Neural cell (in vitro differentiated cells): ENCODE data around the gene ENO4.

Source experiments
- MXI1 ChIP-seq: fragments of 450-650 bp; conservative IDR thresholded peaks from 2 replicates; pipeline ENCODE4 v1.6.1; 2014; ENCODE audit warnings: antibody characterized with exemption, mild to moderate bottlenecking; ENCODE audit not compliant: poor library complexity, severe bottlenecking
- TAF1 ChIP-seq: IDR thresholded peaks from 2 replicates; pipeline ENCODE4 v1.6.1; 2012; ENCODE audit warnings: low read depth
- TF ChIP-seq, protein P1 (sequence below): fragments of 450-650 bp; IDR thresholded peaks from 2 replicates; pipeline ENCODE4 v1.5.1; 2014; ENCODE audit warnings: antibody characterized with exemption, mild to moderate bottlenecking, moderate library complexity; ENCODE audit not compliant: poor library complexity, severe bottlenecking

DNA sequence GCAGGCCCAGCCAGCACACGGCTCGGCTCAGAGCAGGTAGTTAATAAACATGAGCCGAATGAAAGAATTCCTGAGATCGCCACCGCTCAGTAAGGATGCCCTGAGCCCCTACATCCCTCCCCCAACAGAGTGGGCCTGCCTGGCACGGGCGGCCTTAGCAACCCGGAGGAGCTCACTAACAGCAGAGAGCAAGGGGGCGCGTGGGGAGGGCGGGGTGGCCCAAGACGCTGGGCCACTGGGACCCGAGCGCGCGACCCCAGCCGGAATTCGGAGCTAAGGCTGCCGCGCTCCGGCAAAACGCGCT is 403 bp upstream of the ENO4 start:
- TF ChIP-seq, protein P1, sequence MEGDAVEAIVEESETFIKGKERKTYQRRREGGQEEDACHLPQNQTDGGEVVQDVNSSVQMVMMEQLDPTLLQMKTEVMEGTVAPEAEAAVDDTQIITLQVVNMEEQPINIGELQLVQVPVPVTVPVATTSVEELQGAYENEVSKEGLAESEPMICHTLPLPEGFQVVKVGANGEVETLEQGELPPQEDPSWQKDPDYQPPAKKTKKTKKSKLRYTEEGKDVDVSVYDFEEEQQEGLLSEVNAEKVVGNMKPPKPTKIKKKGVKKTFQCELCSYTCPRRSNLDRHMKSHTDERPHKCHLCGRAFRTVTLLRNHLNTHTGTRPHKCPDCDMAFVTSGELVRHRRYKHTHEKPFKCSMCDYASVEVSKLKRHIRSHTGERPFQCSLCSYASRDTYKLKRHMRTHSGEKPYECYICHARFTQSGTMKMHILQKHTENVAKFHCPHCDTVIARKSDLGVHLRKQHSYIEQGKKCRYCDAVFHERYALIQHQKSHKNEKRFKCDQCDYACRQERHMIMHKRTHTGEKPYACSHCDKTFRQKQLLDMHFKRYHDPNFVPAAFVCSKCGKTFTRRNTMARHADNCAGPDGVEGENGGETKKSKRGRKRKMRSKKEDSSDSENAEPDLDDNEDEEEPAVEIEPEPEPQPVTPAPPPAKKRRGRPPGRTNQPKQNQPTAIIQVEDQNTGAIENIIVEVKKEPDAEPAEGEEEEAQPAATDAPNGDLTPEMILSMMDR, result no peak
- TF ChIP-seq MXI1, result no peak
- no peak for TF ChIP-seq TAF1
